Cerebellar cortex (tissue), 1 donor: ENCODE data around the gene PITPNC1.
"Not testable (repeated sequence)": the region's sequence is repeated elsewhere in the genome, so short reads cannot be mapped to it uniquely, and the experiment has no call there.

Experiments
- DNase-seq: peaks from one replicate; pipeline ENCODE4 v3.0.0-alpha.2; 2015; ENCODE audit warnings: low spot score

The PITPNC1 gene

GRCh38 chr17:67376737-67377487 lies at the start of gene PITPNC1:
TSS of gene PITPNC1 (plus strand) at chr17:67377281.
- DNase-seq = peak; percentile 91

GRCh38 chr17:67328026-67328425 lies 49.1 kb upstream of the PITPNC1 start:
- no peak for DNase-seq

GRCh38 chr17:67331381-67332161 lies 45.5 kb upstream of the PITPNC1 start:
- DNase-seq = not testable (repeated sequence)

- not testable (repeated sequence) for DNase-seq
These were observed 44.9 kb upstream of the PITPNC1 start for GRCh38 chr17:67332162-67332508.

- DNase-seq = no peak
These were observed 41.7 kb upstream of the PITPNC1 start for GRCh38 chr17:67335245-67335835.

- DNase-seq = no peak
These were observed 40.2 kb upstream of the PITPNC1 start for GRCh38 chr17:67336859-67337258.

- DNase-seq = not testable (repeated sequence)
These were observed 38.7 kb upstream of the PITPNC1 start for GRCh38 chr17:67338353-67338752.

GRCh38 chr17:67343237-67343636 lies 33.8 kb upstream of the PITPNC1 start:
- DNase-seq = no peak

GRCh38 chr17:67347826-67348225 lies 29.3 kb upstream of the PITPNC1 start:
- no peak for DNase-seq

- no peak for DNase-seq
These were observed 27.7 kb upstream of the PITPNC1 start for GRCh38 chr17:67349420-67349819.

- no peak for DNase-seq
These were observed 23.9 kb upstream of the PITPNC1 start for GRCh38 chr17:67353161-67353560.

- no peak for DNase-seq
These were observed 23.0 kb upstream of the PITPNC1 start for GRCh38 chr17:67353929-67354574.

GRCh38 chr17:67358612-67359011 lies 18.5 kb upstream of the PITPNC1 start:
- no peak for DNase-seq

GRCh38 chr17:67359960-67360791 lies 16.9 kb upstream of the PITPNC1 start:
- DNase-seq = peak; percentile 38

GRCh38 chr17:67360880-67361279 lies 16.2 kb upstream of the PITPNC1 start:
- DNase-seq = no peak

GRCh38 chr17:67362173-67362572 lies 14.9 kb upstream of the PITPNC1 start:
- DNase-seq = no peak

GRCh38 chr17:67364847-67365737 lies 12.0 kb upstream of the PITPNC1 start:
- no peak for DNase-seq

GRCh38 chr17:67365738-67366192 lies 11.3 kb upstream of the PITPNC1 start:
- DNase-seq = no peak

- peak; percentile 92 for DNase-seq
These were observed 10.6 kb upstream of the PITPNC1 start, which contains the start of gene PSMD12 for GRCh38 chr17:67366193-67367157. TSS of gene PSMD12 (minus strand) at chr17:67366577. CDS start at chr17:67366519, 58 bp downstream.
